ENCODE results near the gene ATF6B. TPM values are rescaled to one million over a fixed set of nuclear protein-coding genes. Genes with fewer than 3 reads are reported as not detected.

Gene ATF6B
- total and polyA plus RNA-seq, 2 of the 13 experiments (the other 11 are each of a cell fraction or from before 2014, with no cell fraction given) = 18.1 to 44.0 TPM

GRCh38 chr6:32153564-32154513 is 25.8 kb upstream of the ATF6B start, which contains the start of gene PPT2 (continued):
- TF ChIP-seq MXD3 (CRISPR knock-in tag; IDR thresholded peaks at IDR 0.05) (peak; percentile 26; the same call in 1 of the 2 replicates), ZBTB3 (CRISPR knock-in tag; IDR thresholded peaks at IDR 0.05; ENCODE audit: borderline replicate concordance, low read depth) (0 out of 2 replicates have a peak, but pooled peaks have one; percentile 35), ZFP90 (CRISPR knock-in tag; IDR thresholded peaks at IDR 0.05; ENCODE audit: borderline replicate concordance) (no peak), ZNF382 (CRISPR knock-in tag; IDR thresholded peaks at IDR 0.05; ENCODE audit: borderline replicate concordance) (no peak), ZNF770 (CRISPR knock-in tag; IDR thresholded peaks at IDR 0.05) (no peak), RBFOX2 (IDR thresholded peaks at IDR 0.05; ENCODE audit: low read depth, low read length) (peak; percentile 63), MTA3 (CRISPR knock-in tag; IDR thresholded peaks at IDR 0.05) (no peak), TERF1 (CRISPR knock-in tag; IDR thresholded peaks at IDR 0.05) (no peak), PCBP2 (optimal IDR thresholded peaks at IDR 0.05; ENCODE audit: low read depth, low read length, poor library complexity, severe bottlenecking) (peak; percentile 12), BRCA1 (CRISPR knock-in tag; IDR thresholded peaks at IDR 0.05) (no peak), ZNF143 (CRISPR knock-in tag; IDR thresholded peaks at IDR 0.05) (peak; percentile 44; the same call in 1 of the 2 replicates), KLF12 (CRISPR knock-in tag; IDR thresholded peaks at IDR 0.05; ENCODE audit: borderline replicate concordance) (peak; percentile 68; the same call in 1 of the 2 replicates), NR2C2 (CRISPR knock-in tag; IDR thresholded peaks at IDR 0.05; ENCODE audit: borderline replicate concordance) (peak; percentile 93), ZNF484 (CRISPR knock-in tag; IDR thresholded peaks at IDR 0.05; ENCODE audit: borderline replicate concordance, low read depth) (no peak), ZNF609 (CRISPR knock-in tag; IDR thresholded peaks at IDR 0.05; ENCODE audit: borderline replicate concordance) (peak; percentile 47; the same call in 1 of the 2 replicates), ZNF564 (CRISPR knock-in tag; IDR thresholded peaks at IDR 0.05) (peak; percentile 55), MAX (IDR thresholded peaks at IDR 0.05) (peak; percentile 57), ZNF24 (IDR thresholded peaks at IDR 0.05) (no peak), IRX3 (CRISPR knock-in tag; IDR thresholded peaks at IDR 0.05; ENCODE audit: borderline replicate concordance, low read depth) (no peak; the same call in 1 of the 2 replicates)

Data from HepG2 (cell line).